SK-N-MC (cell line): ENCODE data around the gene SMARCAD1.

Experiments
- EZH2 ChIP-seq: fragments of 200-600 bp; sonication (generic); IDR thresholded peaks from one replicate; pipeline ENCODE4 v1.6.1; 2017; ENCODE audit warnings: antibody characterized with exemption
- FOXP2 ChIP-seq: optimal IDR thresholded peaks from 2 replicates; pipeline ENCODE3; 2011; ENCODE audit warnings: mild to moderate bottlenecking, moderate library complexity; ENCODE audit not compliant: insufficient read depth; ENCODE audit errors: extremely low read length, control extremely low read depth
- POLR2AphosphoS5 ChIP-seq: IDR thresholded peaks from 2 replicates; pipeline ENCODE4 v1.6.1; 2012; ENCODE audit warnings: mild to moderate bottlenecking, low read depth, low read length, borderline replicate concordance

GRCh38 chr4:94244829-94245185, 37.1 kb downstream of the SMARCAD1 start:
- no peak for TF ChIP-seq POLR2AphosphoS5
- no peak for TF ChIP-seq EZH2
- no peak for TF ChIP-seq FOXP2
